SU-DHL-6 (cell line): ENCODE data around the gene CDKAL1.

Source experiments
- H2AFZ ChIP-seq: fragments of 200-600 bp; sonication (generic); 2 replicates; pipeline ENCODE4 v1.6.1; 2014; ENCODE audit warnings: low read depth, mild to moderate bottlenecking, moderate library complexity, mixed read lengths, antibody characterized with exemption, low read length; ENCODE audit not compliant: severe bottlenecking
- H3F3A ChIP-seq: fragments of 200-600 bp; shearing (Covaris generic); 2 replicates; pipeline ENCODE4 v1.6.0; 2016; ENCODE audit warnings: antibody characterized with exemption, mild to moderate bottlenecking; ENCODE audit not compliant: insufficient read depth
- H3K27ac ChIP-seq: fragments of 200-600 bp; sonication (generic); 2 replicates; pipeline ENCODE4 v1.5.1; 2016; ENCODE audit warnings: low read depth, mild to moderate bottlenecking, low read length, moderate library complexity, mixed read lengths
- H3K27me3 ChIP-seq: fragments of 200-600 bp; sonication (generic), shearing (Covaris generic); 2 replicates; pipeline ENCODE4 v1.6.0; 2014; ENCODE audit warnings: mild to moderate bottlenecking, low read length
- H3K36me3 ChIP-seq: fragments of 200-600 bp; sonication (generic); 2 replicates; pipeline ENCODE4 v1.6.1; 2014; ENCODE audit warnings: mild to moderate bottlenecking, low read length, mixed read lengths
- H3K4me2 ChIP-seq: fragments of 300-600, 200-600 bp; shearing (Covaris generic), sonication (generic); 2 replicates; pipeline ENCODE4 v1.6.0; 2014; ENCODE audit warnings: low read length, low read depth, mild to moderate bottlenecking; ENCODE audit not compliant: poor library complexity, severe bottlenecking
- H3K4me3 ChIP-seq: fragments of 200-600 bp; sonication (generic); 2 replicates; pipeline ENCODE4 v1.5.1; 2014; ENCODE audit warnings: antibody characterized with exemption, low read length, mild to moderate bottlenecking, mixed read lengths; ENCODE audit not compliant: insufficient read depth, poor library complexity, severe bottlenecking
- H3K79me2 ChIP-seq: fragments of 200-600 bp; sonication (generic); 2 replicates; pipeline ENCODE4 v1.6.1; 2014; ENCODE audit warnings: mild to moderate bottlenecking, low read length, moderate library complexity; ENCODE audit not compliant: insufficient read depth
- H3K9ac ChIP-seq: fragments of 200-600 bp; sonication (generic); 2 replicates; pipeline ENCODE4 v1.7.0; 2014; ENCODE audit warnings: mild to moderate bottlenecking, low read length
- H3K9me2 ChIP-seq: fragments of 200-600 bp; sonication (generic); replicated peaks from 2 replicates; pipeline ENCODE4 v1.6.1; 2014; ENCODE audit warnings: low read length; ENCODE audit not compliant: insufficient read depth
- H3K9me3 ChIP-seq: fragments of 200-600 bp; sonication (generic); 2 replicates; pipeline ENCODE4 v1.6.1; 2014; ENCODE audit warnings: low read length, mixed read lengths; ENCODE audit not compliant: insufficient read depth
- H4K20me1 ChIP-seq: fragments of 200-600 bp; sonication (generic); 2 replicates; pipeline ENCODE4 v1.6.1; 2014; ENCODE audit warnings: low read depth, mild to moderate bottlenecking, antibody characterized with exemption, low read length, moderate library complexity, mixed read lengths
- EZH2phosphoT487 ChIP-seq: fragments of 200-600 bp; sonication (generic), shearing (Covaris generic); conservative IDR thresholded peaks from 2 replicates; pipeline ENCODE4 v1.6.1; 2018; ENCODE audit warnings: mild to moderate bottlenecking, antibody characterized with exemption, low read length, moderate library complexity, mixed read lengths
- TF ChIP-seq, protein P1 (sequence below): fragments of 200-600 bp; sonication (generic); IDR thresholded peaks from one replicate; pipeline ENCODE4 v1.5.1; 2017; ENCODE audit warnings: antibody characterized with exemption, mild to moderate bottlenecking, low read length, moderate library complexity; ENCODE audit not compliant: insufficient read depth, poor library complexity, severe bottlenecking

CDKAL1 gene

DNA sequence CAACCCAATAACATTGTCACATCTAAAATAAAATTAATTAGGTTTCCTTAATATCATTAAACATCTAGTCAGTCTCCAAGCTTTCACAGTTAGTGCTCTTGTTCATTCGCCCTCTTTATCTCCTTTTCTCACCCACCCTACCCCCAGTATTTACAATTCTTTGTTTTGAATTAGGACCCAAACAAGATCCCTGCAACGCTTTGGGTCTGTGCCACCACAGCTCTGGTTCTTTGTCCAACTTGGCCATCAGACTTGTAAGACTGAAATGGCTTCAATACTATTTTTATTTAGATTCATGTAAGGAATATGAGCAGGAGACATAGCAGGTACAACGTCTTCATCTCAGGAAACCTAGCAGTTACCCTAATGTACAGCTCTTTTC is 276.5 kb downstream of the CDKAL1 start:
- H3K9me2 ChIP-seq, result no peaks in the 10 kb centered on the region
- TF ChIP-seq, protein P1, sequence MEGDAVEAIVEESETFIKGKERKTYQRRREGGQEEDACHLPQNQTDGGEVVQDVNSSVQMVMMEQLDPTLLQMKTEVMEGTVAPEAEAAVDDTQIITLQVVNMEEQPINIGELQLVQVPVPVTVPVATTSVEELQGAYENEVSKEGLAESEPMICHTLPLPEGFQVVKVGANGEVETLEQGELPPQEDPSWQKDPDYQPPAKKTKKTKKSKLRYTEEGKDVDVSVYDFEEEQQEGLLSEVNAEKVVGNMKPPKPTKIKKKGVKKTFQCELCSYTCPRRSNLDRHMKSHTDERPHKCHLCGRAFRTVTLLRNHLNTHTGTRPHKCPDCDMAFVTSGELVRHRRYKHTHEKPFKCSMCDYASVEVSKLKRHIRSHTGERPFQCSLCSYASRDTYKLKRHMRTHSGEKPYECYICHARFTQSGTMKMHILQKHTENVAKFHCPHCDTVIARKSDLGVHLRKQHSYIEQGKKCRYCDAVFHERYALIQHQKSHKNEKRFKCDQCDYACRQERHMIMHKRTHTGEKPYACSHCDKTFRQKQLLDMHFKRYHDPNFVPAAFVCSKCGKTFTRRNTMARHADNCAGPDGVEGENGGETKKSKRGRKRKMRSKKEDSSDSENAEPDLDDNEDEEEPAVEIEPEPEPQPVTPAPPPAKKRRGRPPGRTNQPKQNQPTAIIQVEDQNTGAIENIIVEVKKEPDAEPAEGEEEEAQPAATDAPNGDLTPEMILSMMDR, result no peak
- TF ChIP-seq EZH2phosphoT487, result no peak
- no peak overlapping the region for H2AFZ ChIP-seq
- no peak overlapping the region for H3K9ac ChIP-seq
- no peak overlapping the region for H3K4me3 ChIP-seq
- H3K27me3 ChIP-seq, result no peaks in the 10 kb centered on the region
- no peaks in the 10 kb centered on the region; the same call in 1 of the 2 replicates for H3K9me3 ChIP-seq
- no peaks in the 10 kb centered on the region for H3K79me2 ChIP-seq
- no peak overlapping the region for H3K4me2 ChIP-seq
- no peak overlapping the region for H3K27ac ChIP-seq
- no peaks in the 10 kb centered on the region for H4K20me1 ChIP-seq
- no peaks in the 10 kb centered on the region for H3K36me3 ChIP-seq
- H3F3A ChIP-seq, result no peaks in the 10 kb centered on the region

DNA sequence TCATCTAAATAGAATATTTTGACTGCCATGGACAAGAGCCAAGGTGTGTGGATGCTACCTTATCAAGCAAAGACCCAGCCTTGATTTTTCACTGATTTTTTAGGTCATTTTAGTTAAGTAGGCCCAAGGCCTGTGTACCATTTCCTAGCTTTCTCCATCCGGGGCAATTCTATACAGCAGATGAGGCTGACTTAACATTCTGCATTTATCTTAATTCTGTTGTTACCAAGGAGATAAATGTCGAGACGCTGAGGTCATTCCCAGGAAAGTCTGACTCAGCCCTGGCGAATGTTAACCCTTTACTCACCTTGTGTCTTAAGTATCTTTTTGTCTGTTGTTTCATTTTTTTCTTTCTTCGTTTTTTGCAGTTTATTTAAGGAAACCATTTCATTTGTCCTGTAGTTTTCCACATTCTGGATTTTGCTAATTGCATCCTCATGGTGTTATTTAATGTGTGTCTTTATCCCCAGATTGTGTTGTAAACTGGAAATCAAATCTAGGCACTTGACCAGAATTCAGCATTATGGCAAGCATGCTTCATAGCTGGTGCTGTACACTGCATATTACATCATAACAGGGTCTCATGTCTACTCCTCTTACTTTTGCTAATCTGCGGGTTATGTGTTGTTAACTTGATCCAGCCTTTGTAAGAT is 277.0 kb downstream of the CDKAL1 start:
- TF ChIP-seq EZH2phosphoT487, result no peak
- TF ChIP-seq, protein P1, result no peak
- Histone ChIP-seq H3K4me2 (no peak overlapping the region), H3K9me2 (no peaks in the 10 kb centered on the region), H3F3A (no peaks in the 10 kb centered on the region), H3K9me3 (no peaks in the 10 kb centered on the region; the same call in 1 of the 2 replicates), H3K9ac (no peak overlapping the region), H3K4me3 (no peak overlapping the region), H3K27ac (no peak overlapping the region), H3K79me2 (no peaks in the 10 kb centered on the region), H3K27me3 (no peaks in the 10 kb centered on the region), H2AFZ (no peak overlapping the region), H4K20me1 (no peaks in the 10 kb centered on the region), H3K36me3 (no peaks in the 10 kb centered on the region)

DNA sequence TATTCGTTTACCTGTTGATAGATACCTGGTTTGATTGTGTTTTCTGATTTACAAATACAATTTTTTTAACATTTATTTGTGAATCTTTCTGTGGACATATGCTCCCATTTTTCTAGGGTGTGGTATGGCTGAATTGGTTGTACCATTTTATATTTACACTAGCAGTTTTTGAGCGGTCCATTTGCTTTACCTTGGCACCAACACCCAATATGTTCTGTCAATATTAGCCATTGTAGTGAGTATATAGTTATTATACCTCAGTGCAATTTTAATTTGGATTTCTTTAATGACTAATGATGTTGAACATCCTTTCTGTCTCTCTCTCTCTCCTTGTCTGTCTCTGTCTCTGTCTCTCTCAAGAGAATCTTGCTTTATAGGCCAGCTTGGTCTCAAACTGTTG is 278.5 kb downstream of the CDKAL1 start:
- Histone ChIP-seq H4K20me1 (no peaks in the 10 kb centered on the region), H3K9me2 (no peaks in the 10 kb centered on the region), H2AFZ (no peak overlapping the region), H3K27ac (no peak overlapping the region), H3F3A (no peaks in the 10 kb centered on the region), H3K79me2 (no peaks in the 10 kb centered on the region), H3K9me3 (no peaks in the 10 kb centered on the region), H3K36me3 (no peaks in the 10 kb centered on the region), H3K9ac (no peak overlapping the region), H3K4me3 (no peak overlapping the region), H3K27me3 (no peaks in the 10 kb centered on the region), H3K4me2 (no peak overlapping the region)
- TF ChIP-seq EZH2phosphoT487, result no peak
- TF ChIP-seq, protein P1, result no peak

DNA sequence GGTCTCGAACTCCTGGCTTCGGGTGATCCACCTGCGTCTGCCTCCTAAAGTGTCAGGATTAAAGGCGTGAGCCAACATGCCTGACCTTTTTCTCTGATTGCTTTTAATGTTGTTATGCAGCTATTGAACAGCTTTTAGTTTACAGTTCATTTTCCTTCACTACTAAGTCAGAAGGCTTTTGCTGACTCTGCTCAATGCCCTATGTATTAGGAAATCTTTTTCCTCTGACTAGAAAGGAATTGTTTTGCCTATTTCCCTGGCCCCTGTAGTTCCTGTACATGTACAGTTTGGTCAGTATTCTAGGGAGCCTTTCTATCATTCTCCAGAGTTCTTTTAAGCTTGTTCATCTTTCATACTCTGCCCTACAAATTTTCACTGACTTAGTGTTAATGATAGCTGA is 280.2 kb downstream of the CDKAL1 start:
- Histone ChIP-seq H3K9ac (no peak overlapping the region), H2AFZ (no peak overlapping the region), H3K27ac (no peak overlapping the region), H3K4me2 (no peak overlapping the region), H3K79me2 (no peaks in the 10 kb centered on the region), H3F3A (no peaks in the 10 kb centered on the region), H4K20me1 (no peaks in the 10 kb centered on the region), H3K4me3 (no peak overlapping the region), H3K27me3 (no peaks in the 10 kb centered on the region), H3K36me3 (no peaks in the 10 kb centered on the region), H3K9me3 (no peaks in the 10 kb centered on the region), H3K9me2 (no peaks in the 10 kb centered on the region)
- TF ChIP-seq, protein P1, result no peak
- no peak for TF ChIP-seq EZH2phosphoT487
